Activated B cell treated with CpG ODN at 0.5 μM for 24 hours (primary cell): ENCODE results near the gene SLC14A1. TPM values are rescaled to one million over a fixed set of nuclear protein-coding genes. Genes with fewer than 3 reads are reported as not detected.

ENCODE experiments used
- ATAC-seq: fragments of 200-7000 bp; cut with Tn5 transposase; one replicate; pipeline ENCODE4 v1.10.0; 2021; ENCODE audit warnings: low read depth, mild to moderate bottlenecking, moderate library complexity
- CTCF ChIA-PET: fragments of 350-600 bp; sonication (Branson Sonifier 250); formaldehyde crosslinking; loops from one replicate; lab custom pipeline; 2021; ENCODE audit warnings: antibody characterized with exemption; lab: Charles Lee
- POLR2A ChIA-PET: fragments of 350-600 bp; sonication (Branson Sonifier 250); formaldehyde crosslinking; loops from one replicate; lab custom pipeline; 2021; ENCODE audit warnings: antibody characterized with exemption; lab: Charles Lee
- DNase-seq: peaks from one replicate; pipeline ENCODE4 v3.0.0; 2022
- H3K27ac Mint-ChIP-seq: one replicate; pipeline ENCODE4 v1.8.0; 2020; ENCODE audit warnings: mixed read lengths
- H3K27me3 Mint-ChIP-seq: one replicate; pipeline ENCODE4 v1.8.0; 2021; ENCODE audit warnings: mixed read lengths
- H3K36me3 Mint-ChIP-seq: one replicate; pipeline ENCODE4 v1.8.0; 2021; ENCODE audit warnings: low read depth, mixed read lengths
- H3K4me1 Mint-ChIP-seq: one replicate; pipeline ENCODE4 v1.8.0; 2021; ENCODE audit warnings: mixed read lengths
- H3K4me3 Mint-ChIP-seq: one replicate; pipeline ENCODE4 v1.8.0; 2020; ENCODE audit warnings: mild to moderate bottlenecking, mixed read lengths
- H3K9me3 Mint-ChIP-seq: one replicate; pipeline ENCODE4 v1.8.0; 2020; ENCODE audit warnings: mixed read lengths
- intact Hi-C: fragments of 100-400 bp; cut with micrococcal nuclease; formaldehyde crosslinking; loops from one replicate; pipeline ENCODE4 v1.15.1; 2024
- total RNA-seq: library from RNA; stranded (reverse); gene quantifications from 2 replicates; pipeline ENCODE4 v1.2.3, GENCODE V29; 2022
- TF ChIP-seq, protein P1 (sequence below): fragments of 200-600 bp; IDR thresholded peaks from one replicate; pipeline ENCODE4 v1.8.0; 2022; ENCODE audit warnings: antibody characterized with exemption, mild to moderate bottlenecking

The SLC14A1 gene
- total RNA-seq, 1 donor from 2014 or later = 2.0 TPM

DNA sequence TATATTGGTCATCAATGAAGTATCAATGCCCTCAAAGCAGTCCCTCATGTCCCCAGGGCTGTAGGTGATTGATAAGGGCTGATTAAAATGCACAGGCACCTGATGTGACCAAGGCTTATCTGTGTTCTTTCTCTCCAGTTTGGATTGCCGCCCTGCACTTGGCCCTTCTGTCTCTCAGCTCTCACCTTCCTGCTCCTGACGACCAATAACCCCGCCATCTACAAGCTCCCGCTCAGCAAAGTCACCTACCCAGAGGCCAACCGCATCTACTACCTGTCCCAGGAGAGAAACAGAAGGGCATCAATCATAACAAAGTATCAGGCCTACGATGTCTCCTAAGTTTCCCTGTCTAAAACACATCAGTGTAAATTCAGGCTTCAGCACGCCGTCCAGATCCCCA lies 41.8 kb upstream of the SLC14A1 start:
- Mint-ChIP-seq H3K9me3 (no peaks in the 10 kb centered on the region), H3K4me1 (peaks cover 18% of the 10 kb centered on the region), H3K4me3 (no peak overlapping the region), H3K27ac (no peak overlapping the region), H3K36me3 (no peaks in the 10 kb centered on the region), H3K27me3 (no peaks in the 10 kb centered on the region)
- ChIA-PET CTCF (no interaction called here), POLR2A (no interaction called here)
- intact Hi-C loops = loop anchor here (10.0 kb wide), 1 partner anchor 577 kb away; no protein-coding TSS in a partner anchor
- TF ChIP-seq, protein P1, sequence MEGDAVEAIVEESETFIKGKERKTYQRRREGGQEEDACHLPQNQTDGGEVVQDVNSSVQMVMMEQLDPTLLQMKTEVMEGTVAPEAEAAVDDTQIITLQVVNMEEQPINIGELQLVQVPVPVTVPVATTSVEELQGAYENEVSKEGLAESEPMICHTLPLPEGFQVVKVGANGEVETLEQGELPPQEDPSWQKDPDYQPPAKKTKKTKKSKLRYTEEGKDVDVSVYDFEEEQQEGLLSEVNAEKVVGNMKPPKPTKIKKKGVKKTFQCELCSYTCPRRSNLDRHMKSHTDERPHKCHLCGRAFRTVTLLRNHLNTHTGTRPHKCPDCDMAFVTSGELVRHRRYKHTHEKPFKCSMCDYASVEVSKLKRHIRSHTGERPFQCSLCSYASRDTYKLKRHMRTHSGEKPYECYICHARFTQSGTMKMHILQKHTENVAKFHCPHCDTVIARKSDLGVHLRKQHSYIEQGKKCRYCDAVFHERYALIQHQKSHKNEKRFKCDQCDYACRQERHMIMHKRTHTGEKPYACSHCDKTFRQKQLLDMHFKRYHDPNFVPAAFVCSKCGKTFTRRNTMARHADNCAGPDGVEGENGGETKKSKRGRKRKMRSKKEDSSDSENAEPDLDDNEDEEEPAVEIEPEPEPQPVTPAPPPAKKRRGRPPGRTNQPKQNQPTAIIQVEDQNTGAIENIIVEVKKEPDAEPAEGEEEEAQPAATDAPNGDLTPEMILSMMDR = no peak
- DNase-seq (no peak), ATAC-seq (no peak)

DNA sequence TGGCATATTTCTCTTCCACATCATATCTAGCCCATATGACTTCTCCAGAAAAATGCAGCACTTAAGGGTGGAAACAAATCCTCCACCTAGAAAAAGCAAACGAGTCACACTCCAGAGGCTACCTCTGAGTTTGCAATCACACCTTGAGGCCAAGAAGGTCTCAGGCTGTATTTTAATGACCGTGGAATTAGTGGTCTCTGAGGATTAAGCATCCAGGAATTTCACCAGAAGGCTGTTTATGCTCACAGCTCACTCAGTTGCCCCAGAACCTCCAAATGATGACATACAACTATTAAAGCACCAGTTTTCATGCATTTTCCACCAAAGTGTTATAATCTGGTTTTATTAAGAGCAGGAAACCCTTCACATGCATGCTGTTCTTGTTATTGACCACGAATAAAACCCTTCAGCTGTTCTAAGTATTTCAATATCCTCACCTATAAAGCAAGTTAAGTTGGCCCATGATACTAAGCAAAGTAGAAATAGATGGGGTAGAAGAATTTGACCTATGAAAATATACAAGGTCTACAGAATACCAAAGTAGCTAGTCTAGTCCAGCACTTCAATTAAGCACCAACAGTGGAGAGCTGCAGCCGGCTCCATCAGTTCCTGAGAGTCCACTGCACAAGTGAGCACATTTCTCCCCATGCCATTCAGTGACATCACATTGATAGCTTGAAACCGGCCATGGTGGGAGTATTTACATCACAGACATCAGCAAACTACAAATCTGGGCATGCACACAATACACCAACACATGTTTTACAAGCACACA lies 39.5 kb upstream of the SLC14A1 start:
- H3K36me3 Mint-ChIP-seq = no peaks in the 10 kb centered on the region
- ATAC-seq = no peak
- H3K27me3 Mint-ChIP-seq = no peaks in the 10 kb centered on the region
- intact Hi-C loops = loop anchor here (5.0 to 10.0 kb wide), 2 partner anchors 488 to 580 kb away; a partner anchor contains a TSS
- H3K4me3 Mint-ChIP-seq = no peak overlapping the region
- no peaks in the 10 kb centered on the region for H3K9me3 Mint-ChIP-seq
- no peak for DNase-seq
- peaks cover 42% of the 10 kb centered on the region for H3K4me1 Mint-ChIP-seq
- ChIA-PET POLR2A (interaction anchor here (0.8 to 1.6 kb wide), 2 partner anchors 12 to 14 kb away, joined by 3 read pairs; no protein-coding TSS in a partner anchor), CTCF (no interaction called here)
- TF ChIP-seq, protein P1 = no peak
- no peak overlapping the region for H3K27ac Mint-ChIP-seq

DNA sequence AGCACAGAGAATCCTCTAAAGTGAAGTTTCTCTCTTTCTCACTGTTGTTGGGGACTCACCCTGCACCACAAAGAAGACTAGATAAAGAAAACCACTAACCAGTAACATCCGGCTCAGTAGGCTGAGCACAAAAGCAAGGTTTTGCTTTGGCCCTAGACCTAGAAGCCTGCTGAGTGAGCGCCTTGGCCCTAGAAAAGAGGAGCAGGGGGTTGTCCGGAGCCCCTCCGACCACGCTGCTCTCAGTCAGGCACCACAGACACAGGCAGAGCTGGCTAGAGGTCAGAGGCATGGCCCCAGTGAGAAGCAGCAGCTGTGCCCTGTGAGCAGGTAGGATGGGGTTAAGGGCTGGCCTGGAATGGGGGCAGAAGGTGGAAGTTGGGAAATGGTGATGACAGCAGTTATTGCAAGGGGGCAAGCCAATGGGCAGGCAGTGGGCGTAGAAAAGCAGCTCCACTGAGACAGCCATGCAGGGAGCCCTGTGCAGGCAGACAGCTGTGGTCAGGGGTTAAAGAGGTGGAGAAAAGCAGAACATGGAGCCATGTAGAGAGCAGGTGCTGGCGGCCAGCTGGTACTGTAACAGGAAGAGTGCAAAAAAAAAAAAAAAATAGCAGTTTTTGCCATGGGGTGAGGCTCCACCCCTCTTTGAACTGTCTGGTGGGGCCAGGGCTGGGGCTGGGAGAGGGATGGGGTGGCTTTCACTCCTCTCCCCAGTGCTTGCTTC lies 36.9 kb upstream of the SLC14A1 start:
- Mint-ChIP-seq H3K4me1 (peaks cover 46% of the 10 kb centered on the region), H3K4me3 (peak overlapping the region; percentile 79)

DNA sequence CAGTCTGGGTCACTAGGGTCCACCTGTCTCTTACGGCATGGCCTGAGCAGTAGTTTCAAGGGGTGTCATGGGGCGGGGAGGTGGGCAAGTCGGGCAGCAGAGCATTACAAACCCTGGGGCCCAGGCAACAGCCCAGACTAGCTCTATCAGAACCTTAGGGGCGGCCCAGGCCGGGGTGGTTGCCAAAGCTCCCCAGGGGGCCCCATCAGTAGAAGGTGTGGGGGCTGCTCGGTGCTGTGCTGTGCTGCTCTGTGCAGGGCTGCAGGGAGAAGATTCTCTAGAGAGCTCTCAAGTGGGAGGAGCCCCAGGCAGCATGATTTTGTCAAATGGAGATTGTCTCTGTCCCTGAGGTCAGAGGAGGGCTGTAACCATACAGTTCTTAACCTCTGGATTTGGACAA lies 36.4 kb upstream of the SLC14A1 start:
- Mint-ChIP-seq H3K4me3 (peak overlapping the region; percentile 79), H3K9me3 (no peaks in the 10 kb centered on the region), H3K27ac (peak overlapping the region; percentile 91), H3K36me3 (no peaks in the 10 kb centered on the region), H3K27me3 (no peaks in the 10 kb centered on the region), H3K4me1 (peaks cover 46% of the 10 kb centered on the region)
- ChIA-PET POLR2A (interaction anchor here (0.6 to 2.6 kb wide), 8 partner anchors 13 to 386 kb away, joined by 3 to 63 read pairs (median 6); no protein-coding TSS in a partner anchor), CTCF (interaction anchor here (0.6 to 8.7 kb wide), 12 partner anchors 10 to 486 kb away, joined by 3 to 86 read pairs (median 4); a partner anchor contains a TSS)
- intact Hi-C loops = loop anchor here (1.0 to 10.0 kb wide), 8 partner anchors 17 to 583 kb away; partner anchors contain the start of genes EPG5 and HAUS1
- peak; percentile 38 for DNase-seq
- TF ChIP-seq, protein P1 = no peak
- peak; percentile 82 for ATAC-seq

More for the DNA sequence above, 36.9 kb upstream of the SLC14A1 start:
- intact Hi-C loops = loop anchor here (1.0 to 10.0 kb wide), 8 partner anchors 17 to 582 kb away; partner anchors contain the start of genes EPG5 and HAUS1
- no peaks in the 10 kb centered on the region for H3K27me3 Mint-ChIP-seq
- TF ChIP-seq, protein P1 = no peak
- ATAC-seq (peak; percentile 76), DNase-seq (peak; percentile 43)
- no peaks in the 10 kb centered on the region for H3K9me3 Mint-ChIP-seq
- H3K27ac Mint-ChIP-seq = peak overlapping the region; percentile 91
- POLR2A ChIA-PET = interaction anchor here (0.8 to 2.6 kb wide), 6 partner anchors 16 to 387 kb away, joined by 3 to 63 read pairs (median 8); no protein-coding TSS in a partner anchor
- CTCF ChIA-PET = interaction anchor here (0.6 to 8.7 kb wide), 8 partner anchors 9 to 387 kb away, joined by 3 to 86 read pairs (median 4); no protein-coding TSS in a partner anchor
- H3K36me3 Mint-ChIP-seq = no peaks in the 10 kb centered on the region
